ENCODE results near the gene PTPRCAP.

PTPRCAP gene

GRCh38 chr11:67423891-67424613 lies 13.4 kb downstream of the PTPRCAP start:
- no peak for DNase-seq (ENCODE audit: low read depth)

GRCh38 chr11:67423466-67423865 lies 14.0 kb downstream of the PTPRCAP start:
- no peak for DNase-seq (ENCODE audit: low read depth)

- no peak for DNase-seq (ENCODE audit: low read depth)
Observed at GRCh38 chr11:67422891-67423290, 14.6 kb downstream of the PTPRCAP start.

GRCh38 chr11:67421430-67422031 lies 16.0 kb downstream of the PTPRCAP start:
- DNase-seq (ENCODE audit: low read depth) = no peak

GRCh38 chr11:67420646-67421429 lies 16.6 kb downstream of the PTPRCAP start:
- peak; percentile 91 for DNase-seq (ENCODE audit: low read depth)

GRCh38 chr11:67420147-67420645 lies 17.3 kb downstream of the PTPRCAP start:
- DNase-seq (ENCODE audit: low read depth) = no peak

GRCh38 chr11:67419325-67420049 lies 18.0 kb downstream of the PTPRCAP start:
- DNase-seq (ENCODE audit: low read depth) = no peak

- DNase-seq (ENCODE audit: low read depth) = no peak
Observed at GRCh38 chr11:67418476-67419281, 18.8 kb downstream of the PTPRCAP start.

GRCh38 chr11:67417425-67417824 lies 20.1 kb downstream of the PTPRCAP start:
- DNase-seq (ENCODE audit: low read depth) = no peak

GRCh38 chr11:67416416-67417335 lies 20.8 kb downstream of the PTPRCAP start:
- DNase-seq (ENCODE audit: low read depth) = peak; percentile 27

- DNase-seq (ENCODE audit: low read depth) = no peak
Observed at GRCh38 chr11:67415501-67416304, 21.8 kb downstream of the PTPRCAP start, which contains the start of gene CARNS1. TSS of gene CARNS1 (plus strand) at chr11:67415678. CDS start at chr11:67416200, 522 bp downstream.

- no peak for DNase-seq (ENCODE audit: low read depth)
Observed at GRCh38 chr11:67413266-67413849, 24.1 kb downstream of the PTPRCAP start.

GRCh38 chr11:67412495-67413179 lies 24.8 kb downstream of the PTPRCAP start:
- DNase-seq (ENCODE audit: low read depth) = no peak

- no peak for DNase-seq (ENCODE audit: low read depth)
Observed at GRCh38 chr11:67411785-67412152, 25.7 kb downstream of the PTPRCAP start.

GRCh38 chr11:67410984-67411784 lies 26.3 kb downstream of the PTPRCAP start:
- no peak for DNase-seq (ENCODE audit: low read depth)

GRCh38 chr11:67410369-67410831 lies 27.1 kb downstream of the PTPRCAP start:
- DNase-seq (ENCODE audit: low read depth) = no peak

GRCh38 chr11:67409781-67410368 lies 27.6 kb downstream of the PTPRCAP start:
- DNase-seq (ENCODE audit: low read depth) = no peak
